Kidney (tissue), 14 donors: ENCODE data around the gene CDCA3. TPM values are rescaled to one million over a fixed set of nuclear protein-coding genes. Genes with fewer than 3 reads are reported as not detected.

Experiments
- DNase-seq, 5 donors: peaks; one replicate each; pipeline ENCODE4 v3.0.0-alpha.2; 2013 to 2020
- FAIRE-seq: peaks from 2 replicates; lab custom pipeline; 2012; peaks lifted over from hg19 to GRCh38; lab: Jason Lieb, UNC
- H3K27ac ChIP-seq, 2 donors: one replicate each; pipeline ENCODE4 v1.7.0; 2013; ENCODE audit warnings: low read depth in 2 of 2, low read length in 2 of 2, inconsistent platforms in 1 of 2
- H3K27me3 ChIP-seq: one replicate; pipeline ENCODE4 v1.7.1; 2013; ENCODE audit warnings: low read length, inconsistent platforms; ENCODE audit not compliant: control insufficient read depth, insufficient read depth
- H3K36me3 ChIP-seq, 3 donors: one replicate each; pipeline versions ENCODE4 v1.7.0 to v1.7.1; 2013; ENCODE audit warnings: low read length in 3 of 3, control low read depth in 1 of 3, inconsistent platforms in 1 of 3; ENCODE audit not compliant: insufficient read depth in 3 of 3, control insufficient read depth in 2 of 3
- H3K4me1 ChIP-seq, 3 donors: one replicate each; pipeline versions ENCODE4 v1.7.0 to v1.7.1; 2013; ENCODE audit warnings: low read length in 3 of 3, inconsistent platforms in 1 of 3, low read depth in 1 of 3; ENCODE audit not compliant: control insufficient read depth in 2 of 3, insufficient read depth in 2 of 3
- H3K4me3 ChIP-seq, 3 donors: one replicate each; pipeline versions ENCODE4 v1.7.0 to v1.8.1; 2013; ENCODE audit warnings: low read length in 3 of 3, control low read depth in 1 of 3, inconsistent platforms in 1 of 3
- H3K9ac ChIP-seq, 3 donors: one replicate each; pipeline versions ENCODE4 v1.7.0 to v1.7.1; 2013; ENCODE audit warnings: low read length in 3 of 3, control low read depth in 1 of 3, inconsistent platforms in 1 of 3
- H3K9me3 ChIP-seq, 3 donors: one replicate each; pipeline versions ENCODE4 v1.7.0 to v1.7.1; 2013; ENCODE audit warnings: low read length in 3 of 3, control low read depth in 1 of 3, inconsistent platforms in 1 of 3; ENCODE audit not compliant: control insufficient read depth in 2 of 3, insufficient read depth in 1 of 3
- intact Hi-C: fragments of 100-400 bp; cut with DNase I; formaldehyde crosslinking; loops from one replicate; pipeline ENCODE4 v1.11.1; 2022
- polyA plus RNA-seq: library from polyadenylated mRNA; stranded (reverse); fragments of 350-450 nt; fragmentation: Illumina TruSeq; extraction: RNeasy Lipid Tissue Mini Kit (QIAGEN cat#74804); gene quantifications from one replicate; pipeline ENCODE4 v1.2.3, GENCODE V29; 2014; ENCODE audit warnings: low read depth, low replicate concordance; ENCODE audit not compliant: insufficient read depth
- total RNA-seq: library from RNA; stranded (reverse); fragmentation: NEBNext Ultra II Directional; extraction: Animal tissue kit (Norgen Biotek cat#: 25700); gene quantifications from one replicate; pipeline ENCODE4 v1.2.1, GENCODE V29; 2021
- TF ChIP-seq, protein P1 (sequence below): IDR thresholded peaks from 3 replicates; pipeline ENCODE4 v1.5.1; 2012; ENCODE audit warnings: mild to moderate bottlenecking, moderate library complexity, borderline replicate concordance; ENCODE audit not compliant: insufficient read depth; ENCODE audit errors: extremely low read depth
- donor health status: control.
- donor health status: control.
- donor health status: control.
- donor health status: control.
- donor health status: control.
- donor health status: DM: yes; HTN: yes; CAD: no.
- donor health status: Normal renal cell carcinoma (clear cell type).

Gene CDCA3
- total and polyA plus RNA-seq, 2 donors from 2014 or later, result 1.3 to 2.1 TPM

DNA sequence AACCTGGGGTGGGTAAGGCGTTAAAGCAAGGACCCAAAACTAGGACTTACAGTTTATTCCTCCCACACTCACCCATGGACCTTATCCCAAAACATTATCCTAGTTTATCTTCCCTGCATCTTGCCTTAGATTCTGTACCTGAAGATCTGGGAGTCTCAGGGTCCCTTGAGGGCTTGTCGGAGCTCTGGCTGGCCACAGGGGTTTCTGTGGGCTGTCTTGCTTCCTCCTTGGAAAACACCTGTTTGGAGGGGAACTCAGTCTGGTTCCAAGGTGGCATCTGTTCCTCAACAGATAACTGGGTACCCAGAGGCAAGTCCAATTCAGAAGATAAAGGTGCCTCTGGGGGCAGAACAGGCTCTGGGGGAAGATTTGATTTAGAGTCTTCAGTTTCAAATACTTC, 1.7 kb downstream of the CDCA3 start:
- TF ChIP-seq, protein P1, sequence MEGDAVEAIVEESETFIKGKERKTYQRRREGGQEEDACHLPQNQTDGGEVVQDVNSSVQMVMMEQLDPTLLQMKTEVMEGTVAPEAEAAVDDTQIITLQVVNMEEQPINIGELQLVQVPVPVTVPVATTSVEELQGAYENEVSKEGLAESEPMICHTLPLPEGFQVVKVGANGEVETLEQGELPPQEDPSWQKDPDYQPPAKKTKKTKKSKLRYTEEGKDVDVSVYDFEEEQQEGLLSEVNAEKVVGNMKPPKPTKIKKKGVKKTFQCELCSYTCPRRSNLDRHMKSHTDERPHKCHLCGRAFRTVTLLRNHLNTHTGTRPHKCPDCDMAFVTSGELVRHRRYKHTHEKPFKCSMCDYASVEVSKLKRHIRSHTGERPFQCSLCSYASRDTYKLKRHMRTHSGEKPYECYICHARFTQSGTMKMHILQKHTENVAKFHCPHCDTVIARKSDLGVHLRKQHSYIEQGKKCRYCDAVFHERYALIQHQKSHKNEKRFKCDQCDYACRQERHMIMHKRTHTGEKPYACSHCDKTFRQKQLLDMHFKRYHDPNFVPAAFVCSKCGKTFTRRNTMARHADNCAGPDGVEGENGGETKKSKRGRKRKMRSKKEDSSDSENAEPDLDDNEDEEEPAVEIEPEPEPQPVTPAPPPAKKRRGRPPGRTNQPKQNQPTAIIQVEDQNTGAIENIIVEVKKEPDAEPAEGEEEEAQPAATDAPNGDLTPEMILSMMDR, result no peak
- Histone ChIP-seq H3K4me1 (peaks cover 0 to 11% (median 6%) of the 10 kb centered on the region in 3 donors), H3K27ac (no peak overlapping the region), H3K4me3 (no peak overlapping the region), H3K27me3 (no peaks in the 10 kb centered on the region), H3K36me3 (peaks cover 0 to 2% (median 0%) of the 10 kb centered on the region in 3 donors), H3K9me3 (no peaks in the 10 kb centered on the region), H3K9ac (no peak overlapping the region)
- FAIRE-seq, result no peak
- intact Hi-C loops, result no loop called here
- DNase-seq, result peak in 1 of 5 donors; percentile 26

DNA sequence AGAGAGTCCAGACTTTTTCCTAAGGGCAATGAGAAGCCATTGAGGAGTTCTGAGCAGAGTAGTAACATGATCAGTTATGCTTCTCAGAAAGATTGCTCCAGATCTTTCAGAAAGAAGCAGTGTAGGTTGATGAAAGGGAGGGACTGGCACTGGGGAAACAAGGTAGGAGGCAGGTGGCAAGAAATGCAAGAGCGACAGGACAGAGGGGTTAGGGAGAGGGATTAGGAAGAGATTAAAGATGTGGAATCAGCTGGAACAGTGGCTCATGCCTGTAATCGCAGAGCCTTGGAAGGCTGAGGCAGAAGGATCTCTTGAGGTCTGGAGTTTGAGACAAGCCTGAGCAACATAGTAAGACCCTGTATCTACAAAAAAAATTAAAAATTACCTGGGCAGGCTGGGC, 3.4 kb downstream of the CDCA3 start:
- no peak for DNase-seq
- H3K9ac ChIP-seq, result no peak overlapping the region
- no peaks in the 10 kb centered on the region for H3K9me3 ChIP-seq
- no peak overlapping the region for H3K4me3 ChIP-seq
- no peak overlapping the region for H3K27ac ChIP-seq
- H3K27me3 ChIP-seq, result no peaks in the 10 kb centered on the region
- intact Hi-C loops, result no loop called here
- FAIRE-seq, result no peak
- H3K4me1 ChIP-seq, result peaks cover 0 to 6% (median 0%) of the 10 kb centered on the region in 3 donors
- H3K36me3 ChIP-seq, result peaks cover 0 to 2% (median 0%) of the 10 kb centered on the region in 3 donors
- TF ChIP-seq, protein P1, result no peak

DNA sequence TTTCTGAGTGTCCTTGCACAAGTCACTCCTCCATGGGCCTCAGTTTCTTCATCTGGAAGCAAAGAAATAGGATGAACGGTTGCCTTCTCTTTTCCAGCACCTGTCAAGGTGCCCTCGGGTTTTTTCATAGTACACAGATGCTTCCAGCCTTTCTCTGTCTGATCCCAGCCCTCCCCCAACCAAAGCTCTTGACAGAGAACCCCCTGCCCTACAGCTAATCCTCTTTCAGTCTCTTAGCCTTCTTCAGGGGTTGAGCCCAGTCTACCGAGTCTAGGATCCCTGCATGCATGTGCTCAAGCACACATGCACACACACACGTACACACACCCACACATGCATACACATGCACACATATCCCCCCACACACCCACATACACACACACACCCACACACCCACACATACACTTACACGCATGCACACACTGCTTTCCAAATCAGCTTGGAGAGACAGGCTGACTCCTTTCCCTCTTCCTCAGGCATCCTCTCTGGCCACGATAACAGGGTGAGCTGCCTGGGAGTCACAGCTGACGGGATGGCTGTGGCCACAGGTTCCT, 4.7 kb downstream of the CDCA3 start:
- intact Hi-C loops, result no loop called here
- FAIRE-seq (no peak), DNase-seq (no peak)
- Histone ChIP-seq H3K36me3 (peaks cover 0 to 4% (median 2%) of the 10 kb centered on the region in 3 donors), H3K27ac (no peak overlapping the region), H3K9me3 (no peaks in the 10 kb centered on the region), H3K9ac (no peak overlapping the region), H3K4me1 (peaks cover 0 to 5% (median 0%) of the 10 kb centered on the region in 3 donors), H3K27me3 (no peaks in the 10 kb centered on the region), H3K4me3 (no peak overlapping the region)
- TF ChIP-seq, protein P1, result no peak
